Coronary artery (tissue), 2 donors: ENCODE data around the gene BLCAP.

Experiments used
- DNase-seq: peaks from one replicate; pipeline ENCODE4 v3.0.0-alpha.2; 2017; ENCODE audit warnings: low spot score
- H3K27ac ChIP-seq, 2 donors: fragments of 200-600 bp; sonication (generic); one replicate each; pipeline ENCODE4 v1.5.1; 2016 to 2019
- H3K4me3 ChIP-seq: fragments of 200-600 bp; sonication (generic); 2 replicates; pipeline ENCODE4 v1.5.1; 2016; ENCODE audit warnings: mild to moderate bottlenecking, moderate library complexity
- CTCF ChIP-seq: fragments of 200-600 bp; sonication (generic); IDR thresholded peaks from one replicate; pipeline ENCODE4 v1.5.1; 2019; ENCODE audit warnings: antibody characterized with exemption

Gene BLCAP

GRCh38 chr20:37468886-37469285 lies 58.8 kb downstream of the BLCAP start:
- H3K27ac ChIP-seq: no peak overlapping the region

More at GRCh38 chr20:37468886-37469285, 58.8 kb downstream of the BLCAP start:
- no peak for TF ChIP-seq CTCF
- no peak overlapping the region for H3K4me3 ChIP-seq
- no peak for DNase-seq
